ENCODE data around the gene TMEM145.

The TMEM145 gene

DNA sequence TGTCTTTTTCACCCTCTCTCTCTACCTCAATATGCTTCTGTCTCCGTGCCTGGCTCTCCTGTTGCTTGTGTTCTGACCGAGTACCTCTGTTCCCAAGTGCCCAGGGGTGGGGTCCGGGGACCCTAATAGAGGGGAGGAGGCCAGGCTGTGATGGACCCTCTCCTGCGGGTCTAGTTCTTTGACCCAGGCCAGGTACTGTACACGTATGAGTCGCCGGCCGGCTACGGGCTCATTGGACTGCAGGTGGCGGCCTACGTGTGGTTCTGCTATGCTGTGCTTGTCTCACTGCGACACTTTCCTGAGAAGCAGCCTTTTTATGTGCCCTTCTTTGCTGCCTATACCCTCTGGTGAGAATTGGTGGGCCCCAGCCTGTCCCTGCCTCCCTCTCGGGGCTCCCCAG is 4.4 kb downstream of the TMEM145 start:
- no peak overlapping the region for H3K27ac ChIP-seq (ENCODE audit: low read depth, low read length)
- no peaks in the 10 kb centered on the region for H3F3A ChIP-seq (ENCODE audit: insufficient read depth)
- H2AFZ ChIP-seq (ENCODE audit: low read depth, low read length, severe bottlenecking) = peak overlapping the region; percentile 27
- TF ChIP-seq EZH2phosphoT487 (conservative IDR thresholded peaks at IDR 0.05; ENCODE audit: low read length) = no peak
- TF ChIP-seq, protein P1, sequence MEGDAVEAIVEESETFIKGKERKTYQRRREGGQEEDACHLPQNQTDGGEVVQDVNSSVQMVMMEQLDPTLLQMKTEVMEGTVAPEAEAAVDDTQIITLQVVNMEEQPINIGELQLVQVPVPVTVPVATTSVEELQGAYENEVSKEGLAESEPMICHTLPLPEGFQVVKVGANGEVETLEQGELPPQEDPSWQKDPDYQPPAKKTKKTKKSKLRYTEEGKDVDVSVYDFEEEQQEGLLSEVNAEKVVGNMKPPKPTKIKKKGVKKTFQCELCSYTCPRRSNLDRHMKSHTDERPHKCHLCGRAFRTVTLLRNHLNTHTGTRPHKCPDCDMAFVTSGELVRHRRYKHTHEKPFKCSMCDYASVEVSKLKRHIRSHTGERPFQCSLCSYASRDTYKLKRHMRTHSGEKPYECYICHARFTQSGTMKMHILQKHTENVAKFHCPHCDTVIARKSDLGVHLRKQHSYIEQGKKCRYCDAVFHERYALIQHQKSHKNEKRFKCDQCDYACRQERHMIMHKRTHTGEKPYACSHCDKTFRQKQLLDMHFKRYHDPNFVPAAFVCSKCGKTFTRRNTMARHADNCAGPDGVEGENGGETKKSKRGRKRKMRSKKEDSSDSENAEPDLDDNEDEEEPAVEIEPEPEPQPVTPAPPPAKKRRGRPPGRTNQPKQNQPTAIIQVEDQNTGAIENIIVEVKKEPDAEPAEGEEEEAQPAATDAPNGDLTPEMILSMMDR (IDR thresholded peaks at IDR 0.05; ENCODE audit: insufficient read depth, low read length, poor library complexity, severe bottlenecking) = no peak
- no peaks in the 10 kb centered on the region for H4K20me1 ChIP-seq (ENCODE audit: low read depth, low read length)
- no peaks in the 10 kb centered on the region for H3K36me3 ChIP-seq (ENCODE audit: low read length)
- no peaks in the 10 kb centered on the region for H3K9me2 ChIP-seq (replicated peaks; ENCODE audit: insufficient read depth, low read length)
- H3K4me2 ChIP-seq (ENCODE audit: low read depth, low read length, poor library complexity, severe bottlenecking) = peak overlapping the region; percentile 45
- H3K4me3 ChIP-seq (ENCODE audit: insufficient read depth, low read length, poor library complexity, severe bottlenecking) = no peak overlapping the region
- no peaks in the 10 kb centered on the region for H3K79me2 ChIP-seq (ENCODE audit: insufficient read depth, low read length)
- H3K9me3 ChIP-seq (ENCODE audit: insufficient read depth, low read length) = no peaks in the 10 kb centered on the region
- peak overlapping the region; percentile 36; the same call in 1 of the 2 replicates for H3K9ac ChIP-seq (ENCODE audit: low read length)
- no peaks in the 10 kb centered on the region for H3K27me3 ChIP-seq (ENCODE audit: low read length)

DNA sequence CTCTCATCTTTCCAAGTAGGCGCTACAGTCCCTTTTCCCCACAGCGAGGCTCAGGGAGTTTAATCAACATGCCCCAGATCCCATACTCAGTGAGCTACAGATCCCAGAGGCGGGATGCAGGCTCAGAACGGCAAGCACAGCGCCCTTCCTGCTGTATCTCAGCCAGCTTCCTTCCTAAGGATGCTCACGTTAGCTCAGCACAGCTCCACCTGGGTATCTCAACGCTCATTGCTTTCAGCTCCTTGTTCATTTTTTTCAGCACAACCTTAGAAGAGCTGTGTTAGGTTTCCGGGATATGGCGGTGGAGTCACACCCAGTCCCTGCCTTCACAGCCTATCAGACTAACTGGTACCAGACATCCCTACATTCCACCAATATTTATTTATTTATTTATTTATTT is 9.2 kb downstream of the TMEM145 start:
- no peaks in the 10 kb centered on the region for H3K9me2 ChIP-seq (replicated peaks; ENCODE audit: insufficient read depth, low read length)
- H3K27me3 ChIP-seq (ENCODE audit: low read length) = no peaks in the 10 kb centered on the region
- no peaks in the 10 kb centered on the region for H3K36me3 ChIP-seq (ENCODE audit: low read length)
- no peaks in the 10 kb centered on the region for H4K20me1 ChIP-seq (ENCODE audit: low read depth, low read length)
- H3K4me2 ChIP-seq (ENCODE audit: low read depth, low read length, poor library complexity, severe bottlenecking) = no peak overlapping the region
- no peaks in the 10 kb centered on the region for H3K79me2 ChIP-seq (ENCODE audit: insufficient read depth, low read length)
- no peak overlapping the region for H3K9ac ChIP-seq (ENCODE audit: low read length)
- H2AFZ ChIP-seq (ENCODE audit: low read depth, low read length, severe bottlenecking) = no peak overlapping the region
- no peak for TF ChIP-seq EZH2phosphoT487 (conservative IDR thresholded peaks at IDR 0.05; ENCODE audit: low read length)
- TF ChIP-seq, protein P1 (IDR thresholded peaks at IDR 0.05; ENCODE audit: insufficient read depth, low read length, poor library complexity, severe bottlenecking) = no peak
- H3K4me3 ChIP-seq (ENCODE audit: insufficient read depth, low read length, poor library complexity, severe bottlenecking) = no peak overlapping the region
- no peak overlapping the region for H3K27ac ChIP-seq (ENCODE audit: low read depth, low read length)
- H3F3A ChIP-seq (ENCODE audit: insufficient read depth) = no peaks in the 10 kb centered on the region
- no peaks in the 10 kb centered on the region for H3K9me3 ChIP-seq (ENCODE audit: insufficient read depth, low read length)

DNA sequence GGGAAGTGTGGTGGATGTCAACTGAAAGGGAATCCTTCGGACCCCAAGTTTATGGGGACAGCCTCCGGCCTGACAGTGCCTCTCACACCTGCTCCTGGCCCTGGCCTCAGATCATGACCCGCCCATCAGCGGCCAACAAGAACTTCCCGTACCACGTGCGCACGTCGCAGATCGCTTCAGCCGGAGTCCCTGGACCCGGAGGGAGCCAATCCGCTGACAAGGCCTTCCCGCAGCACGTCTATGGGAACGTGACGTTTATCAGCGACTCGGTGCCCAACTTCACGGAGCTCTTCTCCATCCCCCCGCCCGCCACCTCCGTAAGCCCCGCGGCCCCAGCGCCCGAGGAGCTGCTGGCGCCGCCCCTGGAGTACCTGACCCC is 10.4 kb downstream of the TMEM145 start:
- Histone ChIP-seq H3K4me2 (ENCODE audit: low read depth, low read length, poor library complexity, severe bottlenecking) (no peak overlapping the region), H3K36me3 (ENCODE audit: low read length) (no peaks in the 10 kb centered on the region)
- no peak for TF ChIP-seq EZH2phosphoT487 (conservative IDR thresholded peaks at IDR 0.05; ENCODE audit: low read length)
- TF ChIP-seq, protein P1 (IDR thresholded peaks at IDR 0.05; ENCODE audit: insufficient read depth, low read length, poor library complexity, severe bottlenecking) = no peak

More for the DNA sequence above, 10.4 kb downstream of the TMEM145 start:
- Histone ChIP-seq H3K27ac (ENCODE audit: low read depth, low read length) (no peak overlapping the region), H3K9me2 (replicated peaks; ENCODE audit: insufficient read depth, low read length) (no peaks in the 10 kb centered on the region), H3K9me3 (ENCODE audit: insufficient read depth, low read length) (no peaks in the 10 kb centered on the region), H3K79me2 (ENCODE audit: insufficient read depth, low read length) (no peaks in the 10 kb centered on the region), H3K4me3 (ENCODE audit: insufficient read depth, low read length, poor library complexity, severe bottlenecking) (no peak overlapping the region), H4K20me1 (ENCODE audit: low read depth, low read length) (no peaks in the 10 kb centered on the region), H3F3A (ENCODE audit: insufficient read depth) (no peaks in the 10 kb centered on the region), H3K9ac (ENCODE audit: low read length) (no peak overlapping the region), H3K27me3 (ENCODE audit: low read length) (no peaks in the 10 kb centered on the region), H2AFZ (ENCODE audit: low read depth, low read length, severe bottlenecking) (no peak overlapping the region)

All from SU-DHL-6 (cell line).